OCI-LY1 (cell line): Measurements from ENCODE around the gene BHMT.

ENCODE experiments used
- H2AFZ ChIP-seq: fragments of 200-600 bp; sonication (generic), shearing (Covaris generic); 2 replicates; pipeline ENCODE4 v1.6.0; 2014; ENCODE audit warnings: antibody characterized with exemption, mild to moderate bottlenecking, low read length
- H3F3A ChIP-seq: fragments of 200-600 bp; sonication (generic), shearing (Covaris generic); 2 replicates; pipeline ENCODE4 v1.6.0; 2014; ENCODE audit warnings: mild to moderate bottlenecking, antibody characterized with exemption, low read length, moderate library complexity; ENCODE audit not compliant: insufficient read depth
- H3K27ac ChIP-seq: fragments of 200-600 bp; sonication (generic); 2 replicates; pipeline ENCODE4 v1.5.1; 2014; ENCODE audit warnings: low read length, mixed run types, mild to moderate bottlenecking, low read depth; ENCODE audit not compliant: poor library complexity, severe bottlenecking
- H3K27me3 ChIP-seq: fragments of 200-600 bp; sonication (generic); 2 replicates; pipeline ENCODE4 v1.6.0; 2014; ENCODE audit warnings: antibody characterized with exemption, mild to moderate bottlenecking, low read length, moderate library complexity; ENCODE audit not compliant: insufficient read depth
- H3K36me3 ChIP-seq: fragments of 200-600 bp; sonication (generic); 2 replicates; pipeline ENCODE4 v1.6.1; 2014; ENCODE audit warnings: mild to moderate bottlenecking, antibody characterized with exemption, low read length, moderate library complexity, mixed read lengths; ENCODE audit not compliant: insufficient read depth
- H3K4me1 ChIP-seq: fragments of 200-600 bp; sonication (generic); 2 replicates; pipeline ENCODE4 v1.5.1; 2014; ENCODE audit warnings: mild to moderate bottlenecking, low read length, moderate library complexity; ENCODE audit not compliant: insufficient read depth, severe bottlenecking
- H3K4me2 ChIP-seq: fragments of 200-600 bp; sonication (generic), shearing (Covaris generic); 2 replicates; pipeline ENCODE4 v1.6.1; 2014; ENCODE audit warnings: low read length
- H3K4me3 ChIP-seq: fragments of 200-600 bp; sonication (generic); 2 replicates; pipeline ENCODE4 v1.5.1; 2014; ENCODE audit warnings: low read length, low read depth, mild to moderate bottlenecking, mixed read lengths; ENCODE audit not compliant: poor library complexity, severe bottlenecking
- H3K79me2 ChIP-seq: fragments of 200-600 bp; shearing (Covaris generic); 2 replicates; pipeline ENCODE4 v1.6.1; 2016; ENCODE audit warnings: mixed run types, low read length, mixed read lengths; ENCODE audit not compliant: insufficient read depth
- H3K9ac ChIP-seq: fragments of 200-600 bp; sonication (generic), shearing (Covaris generic); 2 replicates; pipeline ENCODE4 v1.6.1; 2014; ENCODE audit warnings: mild to moderate bottlenecking, low read length, mixed read lengths
- H3K9me2 ChIP-seq: fragments of 200-600 bp; sonication (generic), shearing (Covaris generic); 2 replicates; pipeline ENCODE4 v1.6.1; 2014; ENCODE audit warnings: low read depth, mild to moderate bottlenecking, low read length, mixed read lengths
- H3K9me3 ChIP-seq: fragments of 200-600 bp; shearing (Covaris generic); 2 replicates; pipeline ENCODE4 v1.6.1; 2014; ENCODE audit warnings: low read length, mixed read lengths
- H4K20me1 ChIP-seq: fragments of 200-600 bp; sonication (generic), shearing (Covaris generic); 2 replicates; pipeline ENCODE4 v1.6.0; 2016; ENCODE audit warnings: mild to moderate bottlenecking, low read length; ENCODE audit not compliant: insufficient read depth
- EZH2 ChIP-seq: fragments of 200-600 bp; sonication (generic), shearing (Covaris generic); IDR thresholded peaks from 2 replicates; pipeline ENCODE4 v1.8.0; 2017; ENCODE audit warnings: borderline replicate concordance, mixed run types, mild to moderate bottlenecking, antibody characterized with exemption, low read length, moderate library complexity, mixed read lengths
- TF ChIP-seq, protein P1 (sequence below): fragments of 200-600 bp; sonication (generic), shearing (Covaris generic); IDR thresholded peaks from 2 replicates; pipeline ENCODE4 v1.5.1; 2017; ENCODE audit warnings: mild to moderate bottlenecking, antibody characterized with exemption, low read length, moderate library complexity, mixed read lengths

Gene BHMT

GRCh38 chr5:79130781-79131180 is 19.2 kb downstream of the BHMT start:
- Histone ChIP-seq H3K4me1 (peaks cover 3% of the 10 kb centered on the region), H3K36me3 (no peaks in the 10 kb centered on the region), H3K27ac (no peak overlapping the region), H3K9me3 (no peaks in the 10 kb centered on the region), H2AFZ (no peak overlapping the region), H3F3A (no peaks in the 10 kb centered on the region), H4K20me1 (no peaks in the 10 kb centered on the region), H3K9me2 (no peaks in the 10 kb centered on the region), H3K4me3 (no peak overlapping the region), H3K4me2 (no peak overlapping the region), H3K27me3 (no peaks in the 10 kb centered on the region), H3K79me2 (no peaks in the 10 kb centered on the region), H3K9ac (no peak overlapping the region)
- TF ChIP-seq, protein P1, sequence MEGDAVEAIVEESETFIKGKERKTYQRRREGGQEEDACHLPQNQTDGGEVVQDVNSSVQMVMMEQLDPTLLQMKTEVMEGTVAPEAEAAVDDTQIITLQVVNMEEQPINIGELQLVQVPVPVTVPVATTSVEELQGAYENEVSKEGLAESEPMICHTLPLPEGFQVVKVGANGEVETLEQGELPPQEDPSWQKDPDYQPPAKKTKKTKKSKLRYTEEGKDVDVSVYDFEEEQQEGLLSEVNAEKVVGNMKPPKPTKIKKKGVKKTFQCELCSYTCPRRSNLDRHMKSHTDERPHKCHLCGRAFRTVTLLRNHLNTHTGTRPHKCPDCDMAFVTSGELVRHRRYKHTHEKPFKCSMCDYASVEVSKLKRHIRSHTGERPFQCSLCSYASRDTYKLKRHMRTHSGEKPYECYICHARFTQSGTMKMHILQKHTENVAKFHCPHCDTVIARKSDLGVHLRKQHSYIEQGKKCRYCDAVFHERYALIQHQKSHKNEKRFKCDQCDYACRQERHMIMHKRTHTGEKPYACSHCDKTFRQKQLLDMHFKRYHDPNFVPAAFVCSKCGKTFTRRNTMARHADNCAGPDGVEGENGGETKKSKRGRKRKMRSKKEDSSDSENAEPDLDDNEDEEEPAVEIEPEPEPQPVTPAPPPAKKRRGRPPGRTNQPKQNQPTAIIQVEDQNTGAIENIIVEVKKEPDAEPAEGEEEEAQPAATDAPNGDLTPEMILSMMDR = no peak
- no peak for TF ChIP-seq EZH2

DNA sequence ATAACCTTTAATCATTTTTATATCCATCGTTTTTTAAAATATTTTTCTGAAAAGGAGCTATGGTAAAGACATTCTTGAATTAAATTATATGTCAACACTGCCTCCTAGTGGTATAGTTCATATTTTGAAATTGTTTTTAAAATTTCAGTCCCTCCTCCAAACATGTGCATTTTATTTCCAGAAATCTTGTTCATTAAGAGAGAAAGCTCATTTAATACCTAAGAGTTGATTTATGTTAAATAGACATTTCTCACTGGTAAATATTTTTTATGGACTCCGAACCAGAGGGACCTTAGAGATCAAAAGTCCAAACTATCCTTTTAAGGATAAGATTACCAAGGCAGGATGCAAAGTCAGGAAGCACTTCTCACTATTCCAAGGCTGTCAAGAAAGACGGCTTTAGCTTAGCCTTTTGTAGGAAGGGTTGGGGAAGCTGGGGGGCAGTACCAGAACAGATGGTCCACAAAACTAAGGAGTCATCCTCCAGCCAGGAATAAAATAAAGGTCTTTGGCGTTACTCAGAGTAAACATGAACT is 21.6 kb downstream of the BHMT start:
- Histone ChIP-seq H3K9ac (no peak overlapping the region), H3K4me2 (no peak overlapping the region), H3K9me3 (no peaks in the 10 kb centered on the region), H3K4me3 (no peak overlapping the region), H2AFZ (no peak overlapping the region), H3K9me2 (no peaks in the 10 kb centered on the region), H3F3A (no peaks in the 10 kb centered on the region), H3K79me2 (no peaks in the 10 kb centered on the region), H4K20me1 (no peaks in the 10 kb centered on the region), H3K4me1 (peaks cover 3% of the 10 kb centered on the region), H3K27ac (no peak overlapping the region), H3K27me3 (no peaks in the 10 kb centered on the region), H3K36me3 (no peaks in the 10 kb centered on the region)
- TF ChIP-seq EZH2 = no peak
- TF ChIP-seq, protein P1 = peak; percentile 22; the same call in 1 of the 2 replicates

DNA sequence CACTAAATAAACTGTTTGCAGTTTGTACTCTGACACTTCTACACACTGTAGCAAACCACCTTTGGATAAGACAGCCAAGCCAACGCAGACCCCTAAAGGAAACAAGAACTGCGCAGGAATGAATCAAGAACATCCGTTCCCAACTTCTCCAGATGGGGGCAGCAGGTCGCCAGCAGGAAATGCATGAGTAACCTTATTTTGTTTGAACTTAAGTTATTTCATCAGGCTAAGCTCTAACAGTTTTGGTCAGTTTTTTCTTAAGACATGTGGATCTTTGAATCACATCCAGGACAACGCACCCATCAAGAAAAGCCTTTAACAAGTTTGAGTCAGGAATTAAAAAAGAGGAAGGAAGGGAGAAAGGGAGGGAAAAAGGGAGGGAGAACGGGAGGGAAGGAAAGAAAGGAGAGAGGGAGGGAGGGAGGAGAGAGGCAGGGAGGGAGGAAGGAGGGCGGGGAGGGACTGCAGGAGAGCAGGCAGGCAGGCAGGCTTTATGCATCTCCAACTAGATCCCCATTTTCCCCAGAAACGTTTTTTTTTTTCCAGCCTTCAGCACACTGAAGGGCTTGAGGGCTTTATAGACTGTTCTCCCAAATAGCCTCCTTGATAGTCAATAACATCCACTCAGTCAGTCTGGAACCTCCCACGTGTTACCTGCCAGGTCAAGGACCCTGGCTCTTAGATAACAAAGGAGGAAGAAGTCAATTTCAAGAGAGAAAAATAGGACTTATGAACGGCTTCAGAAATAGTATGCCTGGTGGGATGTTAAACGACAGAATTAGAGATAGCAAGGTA is 22.2 kb downstream of the BHMT start:
- no peak overlapping the region for H3K27ac ChIP-seq
- H3K27me3 ChIP-seq = no peaks in the 10 kb centered on the region
- H3K9ac ChIP-seq = no peak overlapping the region
- no peaks in the 10 kb centered on the region for H3K9me2 ChIP-seq
- H3F3A ChIP-seq = no peaks in the 10 kb centered on the region
- no peaks in the 10 kb centered on the region for H3K9me3 ChIP-seq
- no peaks in the 10 kb centered on the region for H3K36me3 ChIP-seq
- H4K20me1 ChIP-seq = no peaks in the 10 kb centered on the region
- H3K79me2 ChIP-seq = no peaks in the 10 kb centered on the region
- no peak overlapping the region for H3K4me3 ChIP-seq
- TF ChIP-seq EZH2 = no peak
- TF ChIP-seq, protein P1 = peak; percentile 84
- H3K4me1 ChIP-seq = peaks cover 3% of the 10 kb centered on the region
- no peak overlapping the region for H2AFZ ChIP-seq
- H3K4me2 ChIP-seq = no peak overlapping the region
